Left ventricle myocardium inferior (tissue), 1 donor: ENCODE results near the gene ZNF804A. TPM values are rescaled to one million over a fixed set of nuclear protein-coding genes. Genes with fewer than 3 reads are reported as not detected.

ENCODE experiments used
- DNase-seq: peaks from one replicate; pipeline ENCODE4 v3.0.0-alpha.2; 2020
- H3K27ac ChIP-seq: fragments of 200-600 bp; replicated peaks from 2 replicates; pipeline ENCODE4 v1.8.0; 2021
- H3K27me3 ChIP-seq: fragments of 200-600 bp; 2 replicates; pipeline ENCODE4 v1.8.0; 2021; ENCODE audit warnings: low read depth
- H3K36me3 ChIP-seq: fragments of 200-600 bp; 2 replicates; pipeline ENCODE4 v1.8.0; 2021
- H3K4me1 ChIP-seq: fragments of 200-600 bp; 2 replicates; pipeline ENCODE4 v1.8.0; 2021
- H3K4me3 ChIP-seq: fragments of 200-600 bp; 2 replicates; pipeline ENCODE4 v1.8.0; 2021; ENCODE audit warnings: mild to moderate bottlenecking, moderate library complexity
- H3K9me3 ChIP-seq: fragments of 200-600 bp; replicated peaks from 2 replicates; pipeline ENCODE4 v1.8.0; 2021
- intact Hi-C: fragments of 100-400 bp; cut with micrococcal nuclease; formaldehyde crosslinking; loops from one replicate; pipeline ENCODE4 v1.11.0; 2022
- total RNA-seq: library from RNA; stranded (reverse); fragmentation: NEBNext Ultra II Directional; extraction: Animal tissue kit (Norgen Biotek cat#: 25700); gene quantifications from one replicate; pipeline ENCODE4 v1.2.1, GENCODE V29; 2021
- TF ChIP-seq, protein P1 (sequence below): fragments of 200-600 bp; IDR thresholded peaks from 2 replicates; pipeline ENCODE4 v1.8.0; 2021; ENCODE audit warnings: antibody characterized with exemption, mild to moderate bottlenecking, borderline replicate concordance
- donor health status: DM: no; HTN: yes; CAD: no; lungs with severe emphysema.

Gene ZNF804A
- total RNA-seq, 1 donor from 2014 or later = not detected

DNA sequence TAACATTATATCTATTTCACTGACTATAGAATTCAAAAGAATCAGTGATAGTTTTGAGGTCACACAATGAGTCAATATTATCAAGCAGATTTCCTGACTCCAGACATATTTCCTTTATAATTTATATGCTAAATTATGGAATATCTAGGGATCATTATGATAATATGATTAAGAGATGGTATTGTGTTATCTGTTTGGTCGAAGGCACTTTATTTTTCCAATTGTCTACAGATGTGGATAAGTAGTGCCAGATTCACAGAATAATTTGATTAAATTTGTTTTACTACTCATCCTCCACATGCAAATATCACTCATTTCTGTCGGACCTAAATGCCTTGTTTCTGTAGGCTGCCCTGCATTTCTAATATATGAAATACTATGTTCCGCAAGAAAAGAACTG, 4.4 kb downstream of the ZNF804A start:
- no peak for DNase-seq
- intact Hi-C loops = no loop called here
- no peak overlapping the region for H3K27ac ChIP-seq
- H3K4me3 ChIP-seq = no peak overlapping the region
- H3K27me3 ChIP-seq = peaks cover 71% of the 10 kb centered on the region
- no peaks in the 10 kb centered on the region for H3K36me3 ChIP-seq
- H3K9me3 ChIP-seq = no peaks in the 10 kb centered on the region
- peaks cover 13% of the 10 kb centered on the region for H3K4me1 ChIP-seq
- TF ChIP-seq, protein P1, sequence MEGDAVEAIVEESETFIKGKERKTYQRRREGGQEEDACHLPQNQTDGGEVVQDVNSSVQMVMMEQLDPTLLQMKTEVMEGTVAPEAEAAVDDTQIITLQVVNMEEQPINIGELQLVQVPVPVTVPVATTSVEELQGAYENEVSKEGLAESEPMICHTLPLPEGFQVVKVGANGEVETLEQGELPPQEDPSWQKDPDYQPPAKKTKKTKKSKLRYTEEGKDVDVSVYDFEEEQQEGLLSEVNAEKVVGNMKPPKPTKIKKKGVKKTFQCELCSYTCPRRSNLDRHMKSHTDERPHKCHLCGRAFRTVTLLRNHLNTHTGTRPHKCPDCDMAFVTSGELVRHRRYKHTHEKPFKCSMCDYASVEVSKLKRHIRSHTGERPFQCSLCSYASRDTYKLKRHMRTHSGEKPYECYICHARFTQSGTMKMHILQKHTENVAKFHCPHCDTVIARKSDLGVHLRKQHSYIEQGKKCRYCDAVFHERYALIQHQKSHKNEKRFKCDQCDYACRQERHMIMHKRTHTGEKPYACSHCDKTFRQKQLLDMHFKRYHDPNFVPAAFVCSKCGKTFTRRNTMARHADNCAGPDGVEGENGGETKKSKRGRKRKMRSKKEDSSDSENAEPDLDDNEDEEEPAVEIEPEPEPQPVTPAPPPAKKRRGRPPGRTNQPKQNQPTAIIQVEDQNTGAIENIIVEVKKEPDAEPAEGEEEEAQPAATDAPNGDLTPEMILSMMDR = no peak

DNA sequence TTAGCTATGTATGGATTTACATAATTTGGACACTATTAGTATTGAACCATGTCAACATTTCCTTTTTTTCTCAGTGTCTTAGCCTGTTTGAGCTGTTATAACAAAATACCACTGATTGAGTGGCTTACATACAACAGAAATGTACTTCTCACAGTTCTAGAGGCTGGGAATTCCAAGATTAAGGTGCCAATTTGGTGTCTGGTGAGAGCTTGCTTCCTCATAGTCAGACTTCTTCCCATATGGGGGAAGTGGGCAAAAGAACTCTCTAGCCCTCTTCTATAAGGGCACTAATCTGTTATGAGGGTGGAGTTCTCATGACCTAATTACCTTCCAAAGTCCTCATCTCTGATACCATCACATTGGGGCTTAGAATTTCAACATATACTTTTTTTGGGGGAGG, 12.6 kb downstream of the ZNF804A start:
- Histone ChIP-seq H3K36me3 (no peaks in the 10 kb centered on the region), H3K27me3 (no peaks in the 10 kb centered on the region), H3K27ac (no peak overlapping the region), H3K4me1 (no peaks in the 10 kb centered on the region), H3K9me3 (peaks cover 21% of the 10 kb centered on the region), H3K4me3 (no peak overlapping the region)
- DNase-seq = no peak
- TF ChIP-seq, protein P1 = no peak
- intact Hi-C loops = no loop called here

DNA sequence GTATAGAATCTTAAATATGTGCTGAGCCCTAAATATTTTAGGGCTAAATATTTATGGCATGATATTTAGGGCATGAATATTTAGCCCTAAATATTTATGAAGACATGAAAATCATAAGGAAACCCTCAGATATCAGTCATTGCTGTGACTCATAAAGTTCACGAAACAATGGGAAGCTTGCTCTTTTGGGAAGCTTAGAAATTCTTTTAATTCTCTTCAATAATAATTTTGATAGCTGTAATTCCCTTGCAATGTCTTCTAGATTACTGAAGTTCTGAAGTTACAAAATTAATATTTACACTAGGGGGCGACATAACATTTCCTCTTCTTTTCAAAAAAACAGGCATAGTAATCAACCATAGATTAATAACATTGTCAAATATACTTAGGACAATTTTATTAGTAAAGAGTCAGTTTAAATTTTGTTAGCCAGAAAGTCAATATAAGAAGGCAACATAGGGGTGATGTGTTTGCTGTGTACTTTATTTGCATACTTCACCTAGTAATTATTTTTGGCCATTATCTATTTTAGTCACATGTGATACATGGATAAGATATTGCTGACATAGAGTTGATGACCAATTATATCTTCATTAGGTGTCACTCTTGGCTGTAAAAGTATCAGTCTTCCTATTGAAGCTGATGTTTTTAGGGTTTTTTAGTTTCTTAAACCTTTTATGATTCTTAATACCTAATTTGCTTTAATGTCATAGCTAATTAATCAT, 13.2 kb downstream of the ZNF804A start:
- TF ChIP-seq, protein P1 = peak; percentile 23
- DNase-seq = no peak
- H3K4me3 ChIP-seq = no peak overlapping the region
- intact Hi-C loops = no loop called here
- no peaks in the 10 kb centered on the region for H3K27me3 ChIP-seq
- H3K9me3 ChIP-seq = peaks cover 21% of the 10 kb centered on the region
- H3K27ac ChIP-seq = no peak overlapping the region
- no peaks in the 10 kb centered on the region for H3K4me1 ChIP-seq
- no peaks in the 10 kb centered on the region for H3K36me3 ChIP-seq

DNA sequence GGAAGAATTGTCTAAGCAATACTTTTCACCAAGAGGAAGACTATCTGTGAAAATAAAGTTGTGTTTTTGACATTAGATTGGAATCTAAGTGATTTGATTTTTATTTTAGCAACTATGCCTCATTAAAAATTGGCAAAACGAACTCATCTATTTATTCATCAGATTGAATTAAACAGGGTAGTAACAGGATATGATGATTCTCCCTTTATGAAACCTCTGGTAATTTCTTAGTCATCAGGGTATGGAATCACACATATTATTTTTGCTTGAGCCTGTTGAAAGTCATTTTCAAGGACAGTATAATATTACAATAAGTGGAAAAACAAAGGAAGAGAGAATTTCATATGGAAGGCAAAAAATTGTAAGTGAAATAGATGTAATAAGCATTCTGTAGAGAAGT, 22.0 kb downstream of the ZNF804A start:
- no peaks in the 10 kb centered on the region for H3K9me3 ChIP-seq
- no peak overlapping the region for H3K27ac ChIP-seq
- intact Hi-C loops = no loop called here
- H3K4me3 ChIP-seq = no peak overlapping the region
- H3K4me1 ChIP-seq = no peaks in the 10 kb centered on the region
- TF ChIP-seq, protein P1 = no peak
- H3K36me3 ChIP-seq = no peaks in the 10 kb centered on the region
- no peaks in the 10 kb centered on the region for H3K27me3 ChIP-seq
- DNase-seq = no peak

DNA sequence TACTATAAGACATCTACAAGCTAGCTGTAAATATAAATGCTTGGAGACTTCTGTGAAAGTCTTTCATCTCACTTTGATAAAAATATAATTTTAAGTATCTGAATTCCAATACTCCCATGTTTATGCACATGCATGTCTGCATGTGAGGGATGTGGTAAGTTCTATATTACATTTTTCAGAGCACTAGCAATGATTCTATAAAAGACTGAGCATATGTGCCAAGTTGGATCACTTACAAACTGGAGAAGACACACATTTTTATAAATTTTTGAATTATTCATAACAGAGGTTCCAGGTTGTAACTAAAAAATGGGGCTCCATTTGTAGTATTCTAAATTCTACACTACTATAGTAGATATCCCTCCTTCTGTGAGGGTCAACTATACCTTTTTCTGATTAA, 26.0 kb downstream of the ZNF804A start:
- intact Hi-C loops = no loop called here
- H3K27ac ChIP-seq = no peak overlapping the region
- H3K9me3 ChIP-seq = no peaks in the 10 kb centered on the region
- no peaks in the 10 kb centered on the region for H3K36me3 ChIP-seq
- no peaks in the 10 kb centered on the region for H3K27me3 ChIP-seq
- TF ChIP-seq, protein P1 = no peak
- DNase-seq = no peak
- no peaks in the 10 kb centered on the region for H3K4me1 ChIP-seq
- H3K4me3 ChIP-seq = no peak overlapping the region
